ENCODE measurements around the gene VSIG10L.

The VSIG10L gene

GRCh38 chr19:51345076-51345620 is 3.2 kb upstream of the VSIG10L start:
- no peak for TF ChIP-seq CTCF (IDR thresholded peaks at IDR 0.05; ENCODE audit: low read depth, low read length)
- no peak overlapping the region for H3K4me3 ChIP-seq (replicated peaks in 1 of 2; ENCODE audit: low read depth in 2 of 2, low read length in 2 of 2)
- DNase-seq (ENCODE audit: low read depth in 2 of 2): no peak

GRCh38 chr19:51342631-51343569 is 961 bp upstream of the VSIG10L start:
- H3K4me3 ChIP-seq (replicated peaks in 1 of 2; ENCODE audit: low read depth in 2 of 2, low read length in 2 of 2): no peak overlapping the region
- TF ChIP-seq CTCF (IDR thresholded peaks at IDR 0.05; ENCODE audit: low read depth, low read length): no peak
- no peak for DNase-seq (ENCODE audit: low read depth in 2 of 2)

DNA sequence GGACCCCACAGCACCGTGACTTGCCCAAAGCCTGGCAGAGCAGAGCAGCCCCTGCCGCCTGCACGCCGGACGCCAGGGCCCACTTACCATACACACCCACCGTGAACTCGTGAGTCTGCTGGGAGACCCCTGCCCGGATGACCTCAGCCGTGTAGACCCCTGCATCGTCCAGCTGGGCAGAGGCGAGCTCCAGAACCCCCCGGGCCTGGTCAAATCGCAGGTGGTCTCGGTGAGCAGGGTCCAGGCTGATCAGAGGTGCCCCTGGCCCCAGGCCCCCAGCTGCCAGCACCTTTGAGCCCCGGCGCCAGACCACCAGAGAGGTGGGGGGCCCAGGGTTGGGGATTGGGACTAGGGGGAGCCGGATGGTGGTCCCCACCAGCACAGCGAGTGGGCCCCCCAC is 873 bp downstream of the VSIG10L start:
- no peak for DNase-seq (ENCODE audit: low read depth in 2 of 2)
- H3K4me3 ChIP-seq (replicated peaks in 1 of 2; ENCODE audit: low read depth in 2 of 2, low read length in 2 of 2): no peak overlapping the region
- TF ChIP-seq CTCF (IDR thresholded peaks at IDR 0.05; ENCODE audit: low read depth, low read length): no peak

DNA sequence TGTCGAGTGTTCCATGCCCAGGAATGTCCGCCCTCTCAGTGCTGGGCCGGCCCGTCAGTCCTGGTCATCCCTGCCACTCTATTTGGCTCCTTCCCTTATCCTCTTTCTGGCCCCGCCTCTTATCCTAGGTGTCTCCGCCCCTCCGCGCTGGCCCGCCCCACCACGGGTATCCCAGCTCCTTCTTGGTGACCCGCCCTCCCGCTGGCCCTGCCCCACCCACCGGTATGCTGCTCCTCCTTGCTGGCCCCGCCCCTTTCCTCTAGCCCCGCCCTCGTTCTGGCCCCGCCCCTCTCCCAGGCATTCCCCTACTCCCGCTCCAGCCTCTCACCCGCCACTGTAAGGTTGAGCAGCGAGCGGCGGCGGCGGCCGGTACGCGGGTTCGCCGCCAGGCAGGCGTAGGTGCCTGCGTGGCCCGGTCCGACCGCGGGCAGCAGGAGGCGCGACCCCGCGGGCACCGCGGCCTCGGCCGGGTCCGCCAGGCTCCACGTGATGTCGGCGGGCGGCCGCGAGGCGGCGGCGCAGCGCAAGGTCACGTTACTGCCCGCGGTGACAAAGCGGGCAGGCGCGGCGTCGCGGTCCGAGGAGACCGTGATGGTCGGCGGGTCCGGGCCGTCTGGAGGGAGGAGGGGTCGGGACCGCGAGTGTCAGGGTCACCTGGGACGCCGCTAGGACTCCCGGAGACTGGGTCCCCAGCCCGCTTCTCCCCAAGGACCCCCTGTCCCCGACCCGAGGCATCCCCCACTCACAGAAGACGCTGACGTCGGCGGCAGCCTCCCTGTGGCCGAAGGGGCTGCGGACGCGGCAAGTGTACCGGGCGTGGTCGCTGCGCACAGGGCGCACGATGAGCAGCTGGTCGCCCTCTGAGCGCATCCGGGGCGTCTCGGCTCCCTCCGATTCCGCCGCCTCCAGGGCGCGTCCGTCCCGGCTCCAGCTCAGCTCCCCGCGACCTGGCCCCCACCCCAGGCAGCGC is 2.0 kb downstream of the VSIG10L start:
- DNase-seq (ENCODE audit: low read depth in 2 of 2): peak; percentile 98 to 99
- peak overlapping the region; percentile 63 to 66 for H3K4me3 ChIP-seq (replicated peaks in 1 of 2; ENCODE audit: low read depth in 2 of 2, low read length in 2 of 2)
- no peak for TF ChIP-seq CTCF (IDR thresholded peaks at IDR 0.05; ENCODE audit: low read depth, low read length)

- DNase-seq (ENCODE audit: low read depth in 2 of 2): no peak
- TF ChIP-seq CTCF (IDR thresholded peaks at IDR 0.05; ENCODE audit: low read depth, low read length): no peak
- peak overlapping the region; percentile 63 to 66 for H3K4me3 ChIP-seq (replicated peaks in 1 of 2; ENCODE audit: low read depth in 2 of 2, low read length in 2 of 2)
Observed at GRCh38 chr19:51339313-51339686, 2.6 kb downstream of the VSIG10L start.

GRCh38 chr19:51338563-51339312 is 3.2 kb downstream of the VSIG10L start:
- TF ChIP-seq CTCF (IDR thresholded peaks at IDR 0.05; ENCODE audit: low read depth, low read length): peak; percentile 79
- peak overlapping the region; percentile 63 to 66 for H3K4me3 ChIP-seq (replicated peaks in 1 of 2; ENCODE audit: low read depth in 2 of 2, low read length in 2 of 2)
- peak; percentile 79 to 82 for DNase-seq (ENCODE audit: low read depth in 2 of 2)
